SHP77 treated with DMSO at 0.1 percent for 48 hours (cell line): ENCODE data around the gene IRGQ.
A peak's percentile ranks its signal among the peaks of the same experiment; 100 is the strongest.

Source experiments
- DNase-seq: peaks from one replicate; lab custom pipeline; 2025; lab: John Stamatoyannopoulos, UW

IRGQ gene

GRCh38 chr19:43544077-43544476 lies 51.9 kb downstream of the IRGQ start:
- DNase-seq, result no peak

- no peak for DNase-seq
Measured at GRCh38 chr19:43541920-43542650, 53.8 kb downstream of the IRGQ start.

- DNase-seq, result no peak
Measured at GRCh38 chr19:43540381-43540780, 55.6 kb downstream of the IRGQ start.

GRCh38 chr19:43538922-43539321 lies 57.0 kb downstream of the IRGQ start:
- DNase-seq, result no peak

- peak; percentile 42 for DNase-seq
Measured at GRCh38 chr19:43534816-43535761, 60.8 kb downstream of the IRGQ start.
